Testis (tissue), 3 donors: ENCODE results near the gene THRB. TPM values are rescaled to one million over a fixed set of nuclear protein-coding genes. Genes with fewer than 3 reads are reported as not detected.

Experiments
- DNase-seq: peaks from one replicate; pipeline ENCODE4 v3.0.0-alpha.2; 2019
- H3K27ac ChIP-seq, 2 donors: fragments of 200-600 bp; sonication (generic); one replicate each; pipeline ENCODE4 v1.5.1; 2019
- H3K27me3 ChIP-seq: fragments of 200-600 bp; sonication (generic); one replicate; pipeline ENCODE4 v1.5.1; 2019
- H3K36me3 ChIP-seq: fragments of 200-600 bp; sonication (generic); one replicate; pipeline ENCODE4 v1.5.1; 2017; ENCODE audit warnings: low read depth; ENCODE audit errors: missing control alignments
- H3K4me1 ChIP-seq: fragments of 200-600 bp; sonication (generic); one replicate; pipeline ENCODE4 v1.5.1; 2019
- H3K4me3 ChIP-seq, 2 donors: fragments of 200-600 bp; sonication (generic); one replicate each; pipeline ENCODE4 v1.5.1; 2017 to 2019
- H3K9me3 ChIP-seq: fragments of 200-600 bp; sonication (generic); one replicate; pipeline ENCODE4 v1.5.1; 2017
- POLR2A ChIP-seq: fragments of 450-650 bp; IDR thresholded peaks from one replicate; pipeline ENCODE4 v1.6.1; 2017; ENCODE audit warnings: antibody characterized with exemption, mild to moderate bottlenecking, moderate library complexity
- WGBS, 2 donors: methylation state at CpG; one replicate each; pipeline ENCODE4 v1.1.5; 2018; 5-methylcytosine and 5-hydroxymethylcytosine counted together
- intact Hi-C: fragments of 100-400 bp; cut with DNase I; formaldehyde crosslinking; loops from one replicate; pipeline ENCODE4 v1.15.1; 2023; ENCODE audit warnings: low total_unique reads
- polyA plus RNA-seq: library from polyadenylated mRNA; stranded (reverse); fragments of 350-450 nt; fragmentation: Illumina TruSeq; extraction: RNeasy Lipid Tissue Mini Kit (QIAGEN cat#74804); gene quantifications from one replicate; pipeline ENCODE4 v1.2.3, GENCODE V29; 2014; ENCODE audit warnings: low read depth, low replicate concordance; ENCODE audit not compliant: insufficient read depth
- total RNA-seq, 2 donors: library from RNA; depleted of rRNA; stranded (reverse); fragments of >200 nt; gene quantifications; one replicate each; pipeline ENCODE4 v1.2.3, GENCODE V29; 2016
- TF ChIP-seq, protein P1 (sequence below), 3 experiments: fragments of 450-650 bp in 2 of 3; fragments of 200-600 bp in 1 of 3; sonication (generic) in 1 of 3; IDR thresholded peaks; one replicate each; pipeline ENCODE4 v1.5.1; 2016 to 2019; ENCODE audit warnings: antibody characterized with exemption in 3 of 3, mild to moderate bottlenecking in 2 of 3, moderate library complexity in 1 of 3

THRB gene
- total and polyA plus RNA-seq, 3 donors from 2014 or later, result 1.3 to 2.0 (median 1.4) TPM

DNA sequence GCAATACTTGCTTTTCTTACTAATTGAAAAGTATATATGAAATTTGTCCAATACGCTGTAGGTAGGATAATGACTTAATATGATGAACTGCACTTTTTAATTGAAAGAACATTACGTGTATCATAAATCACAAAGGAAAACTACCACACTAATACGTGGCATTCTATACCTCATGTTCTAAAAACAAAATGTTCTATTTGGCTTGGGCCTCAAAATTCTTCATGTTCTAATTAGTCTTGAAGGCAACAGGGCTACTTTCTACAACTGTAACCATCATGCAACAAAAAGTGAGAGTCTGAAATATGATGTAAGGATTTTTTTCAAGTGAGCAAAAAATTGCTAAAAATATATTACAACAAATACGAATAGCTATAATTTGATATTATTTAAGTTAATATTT lies 19.8 kb downstream of the THRB start:
- H3K9me3 ChIP-seq, result no peaks in the 10 kb centered on the region
- no peak for DNase-seq
- H3K27me3 ChIP-seq, result no peaks in the 10 kb centered on the region
- no peak for TF ChIP-seq POLR2A
- TF ChIP-seq, protein P1, sequence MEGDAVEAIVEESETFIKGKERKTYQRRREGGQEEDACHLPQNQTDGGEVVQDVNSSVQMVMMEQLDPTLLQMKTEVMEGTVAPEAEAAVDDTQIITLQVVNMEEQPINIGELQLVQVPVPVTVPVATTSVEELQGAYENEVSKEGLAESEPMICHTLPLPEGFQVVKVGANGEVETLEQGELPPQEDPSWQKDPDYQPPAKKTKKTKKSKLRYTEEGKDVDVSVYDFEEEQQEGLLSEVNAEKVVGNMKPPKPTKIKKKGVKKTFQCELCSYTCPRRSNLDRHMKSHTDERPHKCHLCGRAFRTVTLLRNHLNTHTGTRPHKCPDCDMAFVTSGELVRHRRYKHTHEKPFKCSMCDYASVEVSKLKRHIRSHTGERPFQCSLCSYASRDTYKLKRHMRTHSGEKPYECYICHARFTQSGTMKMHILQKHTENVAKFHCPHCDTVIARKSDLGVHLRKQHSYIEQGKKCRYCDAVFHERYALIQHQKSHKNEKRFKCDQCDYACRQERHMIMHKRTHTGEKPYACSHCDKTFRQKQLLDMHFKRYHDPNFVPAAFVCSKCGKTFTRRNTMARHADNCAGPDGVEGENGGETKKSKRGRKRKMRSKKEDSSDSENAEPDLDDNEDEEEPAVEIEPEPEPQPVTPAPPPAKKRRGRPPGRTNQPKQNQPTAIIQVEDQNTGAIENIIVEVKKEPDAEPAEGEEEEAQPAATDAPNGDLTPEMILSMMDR (IDR thresholded peaks at IDR 0.05), result no peak
- no peaks in the 10 kb centered on the region for H3K4me1 ChIP-seq
- H3K27ac ChIP-seq, result no peak overlapping the region
- WGBS, 2 donors, result 89 to 93% methylated on average over 4 of the region's 4 CpGs
- intact Hi-C loops, result no loop called here
- no peaks in the 10 kb centered on the region for H3K36me3 ChIP-seq
- H3K4me3 ChIP-seq, result no peak overlapping the region

DNA sequence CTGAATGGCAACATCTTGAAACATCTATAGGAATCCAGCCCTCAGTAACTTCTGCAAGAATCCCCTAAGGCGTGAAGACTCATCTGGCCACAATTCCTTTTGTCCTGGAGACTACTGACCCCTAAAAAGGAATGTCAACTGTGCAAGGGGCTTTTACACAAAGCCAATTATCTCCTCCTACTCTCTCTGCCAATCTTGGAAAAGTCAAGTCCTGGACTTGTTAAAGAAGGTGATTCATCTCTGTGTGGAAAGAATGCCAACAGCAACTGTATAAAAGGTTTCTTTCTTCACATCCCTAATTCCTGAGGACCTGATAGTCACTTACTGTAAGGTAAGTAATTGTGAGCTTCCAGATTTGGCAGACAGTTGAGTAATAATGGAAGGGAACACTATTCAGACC lies 22.3 kb downstream of the THRB start:
- no peaks in the 10 kb centered on the region for H3K4me1 ChIP-seq
- TF ChIP-seq POLR2A, result no peak
- TF ChIP-seq, protein P1 (IDR thresholded peaks at IDR 0.05), result no peak

DNA sequence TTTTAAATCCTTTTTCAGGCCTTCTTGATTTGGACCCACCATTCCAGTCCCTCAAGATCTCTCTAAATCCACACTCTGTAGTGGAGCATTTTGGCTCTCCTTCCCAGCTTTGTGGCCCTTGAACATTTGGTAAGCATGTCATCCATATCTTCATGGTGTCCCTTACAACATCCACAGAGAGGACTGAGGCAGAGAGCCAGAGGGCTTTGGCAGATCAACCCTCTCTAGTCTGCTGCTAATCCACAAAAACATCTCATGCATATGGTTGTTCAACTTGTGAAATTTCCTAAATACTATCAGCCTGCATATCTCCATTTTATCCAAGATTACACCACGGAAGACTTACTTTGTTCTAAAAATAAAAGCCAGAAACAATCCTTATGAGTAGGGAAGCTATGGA lies 23.2 kb downstream of the THRB start:
- intact Hi-C loops, result no loop called here

More for the DNA sequence above, 22.3 kb downstream of the THRB start:
- Histone ChIP-seq H3K36me3 (no peaks in the 10 kb centered on the region), H3K27me3 (no peaks in the 10 kb centered on the region), H3K4me3 (no peak overlapping the region), H3K27ac (no peak overlapping the region), H3K9me3 (no peaks in the 10 kb centered on the region)
- no peak for DNase-seq
- intact Hi-C loops, result no loop called here
- WGBS, 2 donors, result 83 to 100% methylated on average over 1 of the region's 1 CpG

DNA sequence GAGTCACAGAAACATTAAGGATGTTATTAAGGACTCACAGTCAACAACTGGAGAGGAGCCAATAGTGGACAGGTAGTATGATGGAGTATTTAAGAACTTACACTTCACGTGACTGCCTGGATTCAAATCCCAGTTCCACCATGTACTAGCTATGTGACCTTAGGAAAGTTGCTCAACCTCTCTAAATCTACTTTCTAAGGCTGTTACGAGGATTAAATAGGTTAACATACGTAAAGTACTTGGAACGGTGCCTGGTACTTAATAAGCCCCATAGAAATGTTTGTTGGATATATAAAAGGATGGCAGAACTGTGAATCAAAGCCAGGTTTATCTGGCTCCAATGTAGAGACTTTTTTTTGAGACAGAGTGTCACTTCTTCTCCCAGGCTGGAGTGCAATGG lies 24.4 kb downstream of the THRB start:
- 92 to 93% methylated on average over 4 of the region's 4 CpGs for WGBS, 2 donors
- Histone ChIP-seq H3K27ac (no peak overlapping the region), H3K27me3 (no peaks in the 10 kb centered on the region), H3K9me3 (no peaks in the 10 kb centered on the region), H3K36me3 (no peaks in the 10 kb centered on the region), H3K4me3 (no peak overlapping the region), H3K4me1 (no peaks in the 10 kb centered on the region)
- intact Hi-C loops, result no loop called here
- no peak for DNase-seq
- TF ChIP-seq POLR2A, result no peak
- TF ChIP-seq, protein P1 (IDR thresholded peaks at IDR 0.05), result no peak

More for the DNA sequence above, 23.2 kb downstream of the THRB start:
- DNase-seq, result no peak
- no peaks in the 10 kb centered on the region for H3K36me3 ChIP-seq
- H3K27me3 ChIP-seq, result no peaks in the 10 kb centered on the region
- WGBS, 2 donors, result 76 to 84% methylated on average over 1 of the region's 1 CpG
- no peaks in the 10 kb centered on the region for H3K4me1 ChIP-seq
- no peaks in the 10 kb centered on the region for H3K9me3 ChIP-seq
- no peak overlapping the region for H3K4me3 ChIP-seq
- H3K27ac ChIP-seq, result no peak overlapping the region
- TF ChIP-seq, protein P1 (IDR thresholded peaks at IDR 0.05), result no peak
- TF ChIP-seq POLR2A, result no peak

DNA sequence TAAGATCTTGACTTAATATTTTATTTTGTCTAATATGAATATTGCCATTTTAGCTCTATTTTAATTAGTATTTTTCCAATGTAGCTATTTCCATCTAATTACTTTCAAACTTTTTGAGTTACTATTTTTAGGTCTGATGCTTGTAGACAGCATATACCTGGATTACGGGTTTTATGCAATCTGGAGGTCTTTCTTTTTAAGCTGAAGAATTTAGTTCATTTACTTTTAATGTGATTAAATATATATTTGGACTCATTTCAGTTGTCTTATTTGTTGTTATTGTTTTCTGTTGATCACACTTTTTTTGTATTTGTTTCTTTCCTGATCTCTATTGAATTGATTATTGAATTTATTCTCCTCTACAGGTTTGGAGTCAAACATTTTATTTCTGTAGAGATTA lies 30.3 kb downstream of the THRB start:
- Histone ChIP-seq H3K36me3 (no peaks in the 10 kb centered on the region), H3K27me3 (no peaks in the 10 kb centered on the region), H3K4me1 (no peaks in the 10 kb centered on the region), H3K9me3 (no peaks in the 10 kb centered on the region), H3K27ac (no peak overlapping the region), H3K4me3 (no peak overlapping the region)
- intact Hi-C loops, result no loop called here
- DNase-seq, result no peak
- WGBS, 2 donors, result 84 to 97% methylated on average over 1 of the region's 1 CpG
- TF ChIP-seq POLR2A, result no peak
- TF ChIP-seq, protein P1 (IDR thresholded peaks at IDR 0.05), result no peak
